Immature natural killer cell (primary cell): ENCODE data around the gene KLHL17. TPM values are rescaled to one million over a fixed set of nuclear protein-coding genes. Genes with fewer than 3 reads are reported as not detected.
A peak's percentile ranks its signal among the peaks of the same experiment; 100 is the strongest.
"Not testable (repeated sequence)": the region's sequence is repeated elsewhere in the genome, so short reads cannot be mapped to it uniquely, and the experiment has no call there.

ENCODE experiments used
- DNase-seq, 3 donors: peaks; one replicate each; pipeline ENCODE4 v3.0.0; 2022; ENCODE audit warnings: mixed read lengths in 1 of 3
- H3K27ac Mint-ChIP-seq, 6 donors: one replicate each; pipeline ENCODE4 v1.8.0; 2020; ENCODE audit warnings: mixed read lengths in 6 of 6, mild to moderate bottlenecking in 5 of 6, inconsistent platforms in 4 of 6, moderate library complexity in 3 of 6
- H3K27me3 Mint-ChIP-seq, 3 donors: one replicate each; pipeline ENCODE4 v1.8.0; 2020 to 2021; ENCODE audit warnings: low read depth in 3 of 3, mild to moderate bottlenecking in 3 of 3, mixed read lengths in 3 of 3, moderate library complexity in 3 of 3, inconsistent platforms in 1 of 3
- H3K36me3 Mint-ChIP-seq, 3 donors: one replicate each; pipeline ENCODE4 v1.8.0; 2020; ENCODE audit warnings: mixed read lengths in 3 of 3, inconsistent platforms in 2 of 3, mild to moderate bottlenecking in 2 of 3
- H3K4me1 Mint-ChIP-seq, 2 donors: one replicate each; pipeline ENCODE4 v1.8.0; 2020; ENCODE audit warnings: inconsistent platforms in 2 of 2, mild to moderate bottlenecking in 2 of 2, mixed read lengths in 2 of 2, moderate library complexity in 1 of 2
- H3K4me3 Mint-ChIP-seq, 5 donors: one replicate each; pipeline ENCODE4 v1.8.0; 2020; ENCODE audit warnings: mild to moderate bottlenecking in 5 of 5, mixed read lengths in 5 of 5, inconsistent platforms in 3 of 5, moderate library complexity in 3 of 5
- H3K9me3 Mint-ChIP-seq, 6 donors: one replicate each; pipeline ENCODE4 v1.8.0; 2020; ENCODE audit warnings: mild to moderate bottlenecking in 6 of 6, mixed read lengths in 6 of 6, inconsistent platforms in 4 of 6, moderate library complexity in 3 of 6
- polyA plus RNA-seq, 3 donors: library from polyadenylated mRNA; unstranded; fragments of 300-500 nt; fragmentation: Illumina TruSeq; gene quantifications; one replicate each; pipeline ENCODE4 v1.2.3, GENCODE V29; 2021

KLHL17 gene
- polyA plus RNA-seq, 3 donors from 2014 or later = 1.8 to 2.2 TPM; not detected in 1

GRCh38 chr1:943545-944340 lies 16.6 kb upstream of the KLHL17 start:
- DNase-seq = no peak
- H3K36me3 Mint-ChIP-seq = peaks cover 4 to 10% (median 7%) of the 10 kb centered on the region in 3 donors
- peaks cover 0 to 8% of the 10 kb centered on the region in 2 donors for H3K4me1 Mint-ChIP-seq
- H3K4me3 Mint-ChIP-seq = no peak overlapping the region
- H3K27ac Mint-ChIP-seq = no peak overlapping the region
- H3K9me3 Mint-ChIP-seq = no peaks in the 10 kb centered on the region
- H3K27me3 Mint-ChIP-seq = peaks cover 3 to 11% (median 6%) of the 10 kb centered on the region in 3 donors

DNA sequence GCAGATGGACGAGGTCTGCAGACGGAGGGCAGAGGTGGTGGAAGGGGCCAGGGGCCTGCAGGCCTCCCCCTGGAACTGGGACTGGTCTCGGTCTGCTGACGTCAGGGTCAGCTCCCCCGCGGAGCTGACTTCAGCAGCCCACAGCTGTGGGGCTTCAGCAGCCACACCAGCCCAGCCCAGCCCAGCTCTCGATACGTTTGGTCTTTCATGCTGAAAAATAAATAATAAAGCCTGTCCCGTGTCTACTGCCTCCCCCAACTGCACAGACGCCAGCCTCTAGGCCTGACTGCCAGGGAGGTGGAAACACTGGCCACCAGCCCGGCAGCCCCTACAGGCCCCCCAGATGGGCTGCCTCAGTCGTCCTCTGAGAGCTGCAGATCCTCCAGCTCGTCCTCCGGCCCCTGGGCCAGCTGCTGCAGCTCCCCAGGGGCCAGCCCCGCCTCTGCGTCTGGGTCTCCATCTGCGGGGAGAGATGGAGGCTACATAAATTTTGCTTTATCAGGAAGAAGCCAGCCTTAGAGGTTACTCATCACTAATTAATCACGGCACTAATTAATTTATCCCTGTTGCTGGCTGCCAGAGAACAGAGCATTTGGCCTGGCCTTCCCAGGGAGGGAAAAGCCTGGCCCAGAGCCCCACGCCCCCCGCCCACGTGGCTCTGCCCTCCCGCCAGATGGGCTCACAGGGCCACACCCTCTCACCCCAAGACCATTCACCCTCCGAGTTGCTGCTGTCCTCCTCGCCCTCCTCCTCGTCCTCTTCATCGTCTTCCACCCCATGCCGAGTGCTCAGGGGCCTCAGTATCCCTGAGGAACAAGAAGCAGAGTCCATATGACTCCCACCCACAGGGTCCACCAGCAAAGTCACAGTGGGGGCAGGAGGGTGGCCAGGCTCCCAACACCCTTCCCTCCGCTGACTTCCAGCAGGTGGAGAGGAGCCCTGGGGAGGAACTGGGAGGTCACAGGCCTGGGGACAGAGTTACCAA lies 15.8 kb upstream of the KLHL17 start:
- Mint-ChIP-seq H3K4me3 (peak overlapping the region in 1 of 5 donors; percentile 24), H3K4me1 (peaks cover 0 to 8% of the 10 kb centered on the region in 2 donors), H3K27me3 (peaks cover 3 to 4% (median 3%) of the 10 kb centered on the region in 3 donors), H3K9me3 (no peaks in the 10 kb centered on the region), H3K36me3 (peaks cover 4 to 16% (median 7%) of the 10 kb centered on the region in 3 donors), H3K27ac (no peak overlapping the region)
- no peak for DNase-seq

DNA sequence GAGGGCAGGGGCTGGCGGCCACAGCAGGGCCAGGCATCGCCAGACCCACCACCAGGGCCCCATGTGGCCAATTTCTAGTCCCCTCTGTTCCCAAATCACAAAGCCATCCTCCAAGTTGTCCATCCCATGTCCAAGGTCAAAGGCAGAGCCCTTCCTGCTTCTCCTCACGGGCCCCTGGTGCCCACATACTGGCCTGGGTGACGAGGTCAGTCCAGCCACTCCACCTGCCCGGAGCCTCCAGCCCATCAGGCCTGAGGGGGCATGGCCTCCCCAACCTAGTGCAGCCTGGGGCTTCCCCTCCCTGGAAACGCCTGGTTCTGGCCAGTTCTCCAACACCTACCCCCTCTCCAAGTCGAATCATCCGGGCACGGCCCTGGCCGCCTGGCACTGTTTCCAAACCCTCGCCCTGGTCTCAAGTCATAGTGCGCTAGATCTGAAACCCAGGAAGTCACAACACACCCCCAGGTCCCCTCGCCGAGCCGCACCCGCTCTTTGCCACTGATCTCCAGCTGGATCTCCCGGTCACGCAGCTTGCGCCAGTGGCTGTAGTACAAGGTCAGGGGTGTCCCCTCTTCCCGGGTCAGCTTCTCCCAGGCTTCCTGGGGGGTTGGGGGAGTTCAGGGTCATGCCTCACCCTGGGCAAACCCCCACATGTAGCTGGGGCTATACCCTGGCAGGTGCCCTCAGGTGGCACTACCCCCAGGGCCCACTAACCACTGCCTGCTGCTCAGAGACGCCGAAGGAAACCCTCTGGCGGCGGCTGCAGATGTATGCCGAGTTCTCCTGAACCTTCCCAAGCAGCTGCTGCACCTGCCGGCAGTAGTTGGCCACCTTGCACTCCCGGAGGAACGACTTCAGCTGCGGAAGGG lies 14.5 kb upstream of the KLHL17 start:
- no peak overlapping the region for H3K27ac Mint-ChIP-seq
- DNase-seq = no peak
- H3K9me3 Mint-ChIP-seq = no peaks in the 10 kb centered on the region
- H3K36me3 Mint-ChIP-seq = peaks cover 15 to 28% (median 16%) of the 10 kb centered on the region in 3 donors
- H3K4me3 Mint-ChIP-seq = no peak overlapping the region
- peaks cover 0 to 3% of the 10 kb centered on the region in 2 donors for H3K4me1 Mint-ChIP-seq
- peaks cover 0 to 3% (median 2%) of the 10 kb centered on the region in 3 donors for H3K27me3 Mint-ChIP-seq

DNA sequence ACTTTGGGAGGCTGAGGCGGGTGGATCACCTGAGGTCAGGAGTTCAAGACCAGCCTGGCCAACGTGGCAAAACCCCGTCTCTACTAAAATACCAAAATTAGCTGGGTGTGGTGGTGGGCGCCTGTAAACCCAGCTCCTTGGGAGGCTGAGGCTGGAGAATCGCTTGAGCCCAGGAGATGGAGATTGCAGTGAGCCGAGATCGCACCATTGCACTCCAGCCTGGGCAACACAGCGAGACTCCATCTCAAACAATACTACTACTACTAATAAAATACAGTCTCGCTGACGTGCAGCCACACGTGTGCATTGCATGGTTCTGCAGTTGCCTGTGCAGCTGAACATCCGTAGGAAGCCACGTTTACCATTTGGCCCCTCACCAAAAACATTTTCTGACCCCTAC lies 13.6 kb upstream of the KLHL17 start:
- not testable (repeated sequence) for H3K9me3 Mint-ChIP-seq, DNase-seq, H3K4me3 Mint-ChIP-seq, H3K27me3 Mint-ChIP-seq, H3K27ac Mint-ChIP-seq, H3K4me1 Mint-ChIP-seq
- H3K36me3 Mint-ChIP-seq = peaks cover 15 to 32% (median 20%) of the 10 kb centered on the region in 3 donors

DNA sequence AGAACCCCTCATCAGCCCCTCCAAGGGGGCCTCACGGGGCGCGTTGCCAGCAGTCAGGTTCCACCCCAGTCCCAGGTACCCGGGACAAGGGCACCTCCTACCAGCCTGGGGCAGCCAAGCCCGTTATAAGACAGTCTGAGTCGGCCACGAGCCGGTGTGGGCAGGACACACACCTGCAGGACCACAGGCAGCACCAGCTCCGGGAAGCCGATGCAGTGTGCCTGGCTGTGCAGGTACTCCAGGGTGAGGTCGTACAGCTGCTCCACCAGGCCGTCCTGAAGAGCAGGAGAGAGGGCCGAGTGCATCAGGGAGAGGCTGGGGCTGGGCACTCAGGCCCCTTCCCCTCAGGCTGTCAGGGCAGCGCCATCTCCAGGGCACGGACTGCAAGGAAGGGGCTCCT lies 12.4 kb upstream of the KLHL17 start:
- Mint-ChIP-seq H3K9me3 (no peaks in the 10 kb centered on the region), H3K36me3 (peaks cover 15 to 32% (median 20%) of the 10 kb centered on the region in 3 donors)

GRCh38 chr1:950268-950667 lies 10.1 kb upstream of the KLHL17 start:
- Mint-ChIP-seq H3K4me1 (peaks cover 0 to 2% of the 10 kb centered on the region in 2 donors), H3K4me3 (no peak overlapping the region), H3K9me3 (no peaks in the 10 kb centered on the region), H3K27me3 (no peaks in the 10 kb centered on the region), H3K36me3 (peaks cover 16 to 41% (median 19%) of the 10 kb centered on the region in 3 donors), H3K27ac (no peak overlapping the region)
- no peak for DNase-seq

More for the DNA sequence above, 12.4 kb upstream of the KLHL17 start:
- DNase-seq = no peak
- Mint-ChIP-seq H3K4me3 (no peak overlapping the region), H3K27ac (no peak overlapping the region), H3K4me1 (no peaks in the 10 kb centered on the region), H3K27me3 (peaks cover 0 to 2% (median 0%) of the 10 kb centered on the region in 3 donors)

GRCh38 chr1:950881-951280 lies 9.5 kb upstream of the KLHL17 start:
- H3K4me3 Mint-ChIP-seq = no peak overlapping the region
- peaks cover 18 to 41% (median 21%) of the 10 kb centered on the region in 3 donors for H3K36me3 Mint-ChIP-seq
- no peaks in the 10 kb centered on the region for H3K9me3 Mint-ChIP-seq
- H3K27ac Mint-ChIP-seq = no peak overlapping the region
- H3K27me3 Mint-ChIP-seq = no peaks in the 10 kb centered on the region
- DNase-seq = no peak
- peaks cover 0 to 6% of the 10 kb centered on the region in 2 donors for H3K4me1 Mint-ChIP-seq

DNA sequence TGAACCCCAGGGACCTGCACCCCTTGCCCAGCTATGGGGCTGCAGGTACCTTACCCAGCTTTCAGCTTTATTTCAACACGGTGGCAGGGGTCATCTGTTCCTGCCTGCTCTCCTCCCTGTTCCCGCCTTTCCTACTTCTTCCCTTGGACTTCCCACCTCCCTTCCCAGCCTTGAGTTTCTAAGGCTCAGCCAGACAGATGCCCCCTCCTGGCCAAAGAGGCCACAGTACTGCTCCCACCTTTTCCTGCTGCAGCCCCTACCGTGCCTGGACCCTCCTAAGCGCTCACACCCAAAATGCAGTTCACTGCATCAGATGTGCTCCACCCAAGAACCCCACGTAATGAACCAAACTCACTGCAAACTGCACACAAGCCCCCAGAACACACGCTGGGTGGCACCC lies 9.0 kb upstream of the KLHL17 start:
- peaks cover 18 to 39% (median 21%) of the 10 kb centered on the region in 3 donors for H3K36me3 Mint-ChIP-seq
- H3K4me3 Mint-ChIP-seq = no peak overlapping the region
- no peak overlapping the region for H3K27ac Mint-ChIP-seq
- H3K9me3 Mint-ChIP-seq = no peaks in the 10 kb centered on the region
- H3K4me1 Mint-ChIP-seq = peaks cover 0 to 6% of the 10 kb centered on the region in 2 donors
- H3K27me3 Mint-ChIP-seq = no peaks in the 10 kb centered on the region
- DNase-seq = no peak

DNA sequence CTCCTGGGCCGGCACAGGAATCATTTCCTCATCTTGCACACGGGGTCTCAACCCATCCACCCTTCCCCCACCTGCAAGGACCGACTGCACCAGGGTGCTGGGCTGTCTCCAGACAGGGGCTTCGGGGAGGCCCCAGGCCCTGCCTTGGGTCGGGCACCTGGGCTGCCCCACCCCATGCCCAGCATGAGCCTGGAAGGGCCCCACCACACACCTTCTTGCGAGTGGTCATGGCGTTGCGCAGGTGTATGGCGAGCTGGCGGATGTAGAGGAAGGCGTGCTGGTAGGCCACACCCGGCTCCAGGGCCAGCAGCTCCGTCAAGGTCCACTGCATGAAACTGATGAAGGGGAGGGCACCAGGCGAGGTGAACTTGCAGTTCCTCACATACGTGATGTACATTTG lies 8.2 kb upstream of the KLHL17 start:
- H3K9me3 Mint-ChIP-seq = no peaks in the 10 kb centered on the region
- peaks cover under 1 to 10% of the 10 kb centered on the region in 2 donors for H3K4me1 Mint-ChIP-seq
- H3K27me3 Mint-ChIP-seq = no peaks in the 10 kb centered on the region
- H3K4me3 Mint-ChIP-seq = no peak overlapping the region
- no peak overlapping the region for H3K27ac Mint-ChIP-seq
- no peak for DNase-seq
- H3K36me3 Mint-ChIP-seq = peaks cover 16 to 39% (median 21%) of the 10 kb centered on the region in 3 donors

GRCh38 chr1:952603-953002 lies 7.8 kb upstream of the KLHL17 start:
- Mint-ChIP-seq H3K27me3 (peaks cover 0 to 2% (median 0%) of the 10 kb centered on the region in 3 donors), H3K27ac (no peak overlapping the region), H3K36me3 (peaks cover 15 to 39% (median 21%) of the 10 kb centered on the region in 3 donors), H3K4me1 (peaks cover 4 to 14% of the 10 kb centered on the region in 2 donors), H3K4me3 (no peak overlapping the region), H3K9me3 (no peaks in the 10 kb centered on the region)
- no peak for DNase-seq

DNA sequence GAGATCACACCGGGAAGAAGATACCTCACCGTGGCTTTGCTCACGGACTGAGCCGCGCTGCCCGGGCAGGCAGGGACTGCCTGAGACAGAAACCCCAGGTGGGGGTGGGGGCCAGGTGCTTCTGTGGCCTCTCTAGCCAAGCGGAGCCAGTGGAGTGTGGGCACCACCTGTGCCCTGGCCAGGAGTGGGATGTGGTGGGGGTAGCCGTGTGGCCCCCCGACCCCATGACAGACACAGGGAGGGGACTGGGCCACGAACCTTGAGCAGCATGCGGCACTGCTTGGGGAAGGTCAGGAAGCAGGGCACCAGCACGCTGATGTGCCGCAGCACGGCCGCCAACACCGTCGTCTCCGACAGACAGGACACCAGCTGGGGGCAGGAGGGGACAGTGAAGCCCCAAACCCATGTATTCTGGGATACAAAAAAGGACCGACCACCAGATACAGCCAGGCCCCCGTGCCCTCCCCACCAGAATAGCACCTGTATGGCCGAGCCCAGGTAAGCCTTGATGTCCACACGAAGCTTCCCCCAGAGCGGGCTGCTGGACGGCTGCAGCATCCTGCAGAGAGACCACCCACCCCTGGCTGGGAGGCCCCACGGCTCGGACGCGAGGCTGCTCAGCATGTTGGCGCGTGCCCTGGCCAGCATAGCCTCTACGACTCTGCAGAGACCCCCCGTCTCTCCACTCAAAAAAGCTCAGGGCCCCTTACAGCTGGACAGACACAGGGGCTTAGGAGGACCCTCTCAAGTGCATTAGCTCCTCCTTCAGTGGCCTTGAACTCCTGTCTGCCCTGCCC lies 6.7 kb upstream of the KLHL17 start:
- H3K4me3 Mint-ChIP-seq = no peak overlapping the region
- DNase-seq = no peak
- peaks cover 0 to 7% (median 3%) of the 10 kb centered on the region in 3 donors for H3K27me3 Mint-ChIP-seq
- no peaks in the 10 kb centered on the region for H3K9me3 Mint-ChIP-seq
- peaks cover 16 to 24% of the 10 kb centered on the region in 2 donors for H3K4me1 Mint-ChIP-seq
- peaks cover 15 to 38% (median 21%) of the 10 kb centered on the region in 3 donors for H3K36me3 Mint-ChIP-seq
- H3K27ac Mint-ChIP-seq = no peak overlapping the region

GRCh38 chr1:954927-955326 lies 5.5 kb upstream of the KLHL17 start:
- Mint-ChIP-seq H3K4me3 (no peak overlapping the region), H3K36me3 (peaks cover 13 to 28% (median 18%) of the 10 kb centered on the region in 3 donors), H3K27me3 (peaks cover 4 to 12% (median 6%) of the 10 kb centered on the region in 3 donors), H3K9me3 (no peaks in the 10 kb centered on the region), H3K4me1 (peaks cover 18 to 28% of the 10 kb centered on the region in 2 donors), H3K27ac (no peak overlapping the region)
- DNase-seq = no peak
